Measurements from ENCODE around the gene PRRC2B. TPM values are rescaled to one million over a fixed set of nuclear protein-coding genes. Genes with fewer than 3 reads are reported as not detected.

Gene PRRC2B
- total RNA-seq, 1 donor from 2014 or later = 235 TPM

- peaks cover 40% of the 10 kb centered on the region for H3K36me3 Mint-ChIP-seq (ENCODE audit: low read depth)
Observed at GRCh38 chr9:131480258-131480657, 86.4 kb downstream of the PRRC2B start.

GRCh38 chr9:131481441-131482342, 87.8 kb downstream of the PRRC2B start:
- no peak for TF ChIP-seq CTCF (IDR thresholded peaks at IDR 0.05)
- Mint-ChIP-seq H3K36me3 (ENCODE audit: low read depth) (peaks cover 43% of the 10 kb centered on the region), H3K4me1 (ENCODE audit: low read depth) (no peaks in the 10 kb centered on the region), H3K27me3 (ENCODE audit: low read depth) (no peaks in the 10 kb centered on the region), H3K27ac (ENCODE audit: unreplicated experiment) (no peak overlapping the region), H3K4me3 (ENCODE audit: unreplicated experiment) (no peak overlapping the region), H3K9me3 (ENCODE audit: low read depth) (no peaks in the 10 kb centered on the region)
- DNase-seq (ENCODE audit: low spot score) = peak; percentile 60

More at GRCh38 chr9:131480258-131480657, 86.4 kb downstream of the PRRC2B start:
- no peak overlapping the region for H3K4me3 Mint-ChIP-seq (ENCODE audit: unreplicated experiment)
- H3K4me1 Mint-ChIP-seq (ENCODE audit: low read depth) = no peaks in the 10 kb centered on the region
- H3K27ac Mint-ChIP-seq (ENCODE audit: unreplicated experiment) = no peak overlapping the region
- H3K9me3 Mint-ChIP-seq (ENCODE audit: low read depth) = no peaks in the 10 kb centered on the region
- DNase-seq (ENCODE audit: low spot score) = no peak
- H3K27me3 Mint-ChIP-seq (ENCODE audit: low read depth) = no peaks in the 10 kb centered on the region
- TF ChIP-seq CTCF (IDR thresholded peaks at IDR 0.05) = no peak

GRCh38 chr9:131482343-131483006, 88.6 kb downstream of the PRRC2B start:
- no peak for TF ChIP-seq CTCF (IDR thresholded peaks at IDR 0.05)
- Mint-ChIP-seq H3K9me3 (ENCODE audit: low read depth) (no peaks in the 10 kb centered on the region), H3K36me3 (ENCODE audit: low read depth) (peaks cover 44% of the 10 kb centered on the region), H3K4me1 (ENCODE audit: low read depth) (no peaks in the 10 kb centered on the region), H3K27me3 (ENCODE audit: low read depth) (no peaks in the 10 kb centered on the region), H3K27ac (ENCODE audit: unreplicated experiment) (no peak overlapping the region), H3K4me3 (ENCODE audit: unreplicated experiment) (no peak overlapping the region)
- peak; percentile 74 for DNase-seq (ENCODE audit: low spot score)

- Mint-ChIP-seq H3K27ac (ENCODE audit: unreplicated experiment) (peak overlapping the region; percentile 27), H3K27me3 (ENCODE audit: low read depth) (no peaks in the 10 kb centered on the region), H3K36me3 (ENCODE audit: low read depth) (peaks cover 46% of the 10 kb centered on the region), H3K4me3 (ENCODE audit: unreplicated experiment) (no peak overlapping the region), H3K9me3 (ENCODE audit: low read depth) (no peaks in the 10 kb centered on the region), H3K4me1 (ENCODE audit: low read depth) (no peaks in the 10 kb centered on the region)
- DNase-seq (ENCODE audit: low spot score) = peak; percentile 38
- TF ChIP-seq CTCF (IDR thresholded peaks at IDR 0.05) = no peak
Observed at GRCh38 chr9:131483319-131484050, 89.6 kb downstream of the PRRC2B start.

GRCh38 chr9:131484051-131484445, 90.2 kb downstream of the PRRC2B start:
- Mint-ChIP-seq H3K27me3 (ENCODE audit: low read depth) (no peaks in the 10 kb centered on the region), H3K36me3 (ENCODE audit: low read depth) (peaks cover 48% of the 10 kb centered on the region), H3K9me3 (ENCODE audit: low read depth) (no peaks in the 10 kb centered on the region), H3K27ac (ENCODE audit: unreplicated experiment) (no peak overlapping the region), H3K4me1 (ENCODE audit: low read depth) (no peaks in the 10 kb centered on the region), H3K4me3 (ENCODE audit: unreplicated experiment) (no peak overlapping the region)
- TF ChIP-seq CTCF (IDR thresholded peaks at IDR 0.05) = no peak
- peak; percentile 38 for DNase-seq (ENCODE audit: low spot score)
